T-helper 17 cell (primary cell): ENCODE results near the gene FIBCD1. TPM values are rescaled to one million over a fixed set of nuclear protein-coding genes. Genes with fewer than 3 reads are reported as not detected.

Experiments used
- ATAC-seq: fragments of 150-1000 bp; cut with Tn5 transposase; 2 replicates; pipeline ENCODE4 v1.10.0; 2021; ENCODE audit warnings: mild to moderate bottlenecking, moderate library complexity
- DNase-seq, 3 donors: peaks; one replicate each; pipeline versions ENCODE4 v3.0.0 to v3.0.0-alpha.2; 2020 to 2021
- H3K9me3 ChIP-seq: one replicate; pipeline ENCODE4 v1.7.0; 2013; ENCODE audit warnings: low read length, mild to moderate bottlenecking; ENCODE audit not compliant: control insufficient read depth, poor library complexity, severe bottlenecking
- H3K27ac Mint-ChIP-seq: one replicate; pipeline ENCODE4 v1.8.0; 2022; ENCODE audit warnings: mild to moderate bottlenecking, moderate library complexity, mixed read lengths
- H3K27me3 Mint-ChIP-seq: one replicate; pipeline ENCODE4 v1.8.0; 2022; ENCODE audit warnings: mixed read lengths
- H3K36me3 Mint-ChIP-seq: one replicate; pipeline ENCODE4 v1.8.0; 2022; ENCODE audit warnings: low read depth, mixed read lengths
- H3K4me1 Mint-ChIP-seq: one replicate; pipeline ENCODE4 v1.8.0; 2022; ENCODE audit warnings: mild to moderate bottlenecking, mixed read lengths
- H3K4me3 Mint-ChIP-seq: one replicate; pipeline ENCODE4 v1.8.0; 2022; ENCODE audit warnings: mild to moderate bottlenecking, moderate library complexity, mixed read lengths
- total RNA-seq, 4 donors: library from RNA in 2 of 4; stranded (reverse) in 2 of 4; gene quantifications; one replicate each; pipeline ENCODE4 v1.2.3 and lab custom pipeline; 2022 to 2026

Gene FIBCD1, protein sequence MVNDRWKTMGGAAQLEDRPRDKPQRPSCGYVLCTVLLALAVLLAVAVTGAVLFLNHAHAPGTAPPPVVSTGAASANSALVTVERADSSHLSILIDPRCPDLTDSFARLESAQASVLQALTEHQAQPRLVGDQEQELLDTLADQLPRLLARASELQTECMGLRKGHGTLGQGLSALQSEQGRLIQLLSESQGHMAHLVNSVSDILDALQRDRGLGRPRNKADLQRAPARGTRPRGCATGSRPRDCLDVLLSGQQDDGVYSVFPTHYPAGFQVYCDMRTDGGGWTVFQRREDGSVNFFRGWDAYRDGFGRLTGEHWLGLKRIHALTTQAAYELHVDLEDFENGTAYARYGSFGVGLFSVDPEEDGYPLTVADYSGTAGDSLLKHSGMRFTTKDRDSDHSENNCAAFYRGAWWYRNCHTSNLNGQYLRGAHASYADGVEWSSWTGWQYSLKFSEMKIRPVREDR
- total RNA-seq (not detected), total RNA-seq (lab: John Stamatoyannopoulos, UW) (0 reads per million in 2 donors)

DNA sequence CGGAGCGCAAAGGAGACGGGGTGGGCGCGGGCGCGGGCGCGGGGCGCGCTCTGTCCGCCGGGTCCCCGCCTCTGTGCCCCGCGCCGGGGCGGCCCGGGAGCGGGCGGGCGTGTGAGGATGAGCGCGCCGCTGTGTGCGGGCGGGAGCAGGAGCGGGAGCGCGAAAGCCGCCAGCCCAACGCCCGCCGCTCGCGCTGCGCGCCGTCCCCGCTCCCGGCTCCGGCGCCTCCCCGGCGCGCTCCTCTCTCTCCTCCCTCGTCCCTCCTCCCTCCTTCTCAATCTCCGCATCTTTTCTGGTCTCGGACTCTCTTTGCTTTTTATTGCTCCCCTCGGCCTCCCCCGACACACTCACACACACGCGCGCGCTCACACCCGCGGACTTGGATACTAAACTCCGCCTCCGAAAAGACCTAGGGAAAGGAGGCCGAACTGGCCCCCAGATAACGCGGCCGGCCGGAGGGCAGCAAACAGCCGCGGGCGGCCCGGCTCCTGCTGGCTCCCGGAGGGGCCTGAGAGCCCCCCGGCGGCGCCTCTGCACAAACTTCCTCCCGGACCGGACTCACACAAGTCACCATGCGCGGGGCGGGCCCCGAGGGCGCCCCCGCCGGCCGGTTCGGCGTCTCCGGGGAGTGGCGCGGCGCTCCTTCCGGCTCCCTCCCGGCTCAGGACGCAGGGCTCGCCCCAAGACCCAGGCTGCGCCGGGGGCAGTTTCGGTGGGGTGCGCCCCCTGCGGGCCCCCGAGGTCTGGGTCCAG, at the start of gene FIBCD1:
TSS of gene FIBCD1 (minus strand) at position 596 of the 753 bp plus-strand sequence. CDS start 640 bp downstream, outside the sequence.
- DNase-seq (no peak), ATAC-seq (no peak)
- H3K27me3 Mint-ChIP-seq = peaks cover 71% of the 10 kb centered on the region
- H3K9me3 ChIP-seq = no peaks in the 10 kb centered on the region
- peaks cover 13% of the 10 kb centered on the region for H3K4me1 Mint-ChIP-seq
- peaks cover 3% of the 10 kb centered on the region for H3K36me3 Mint-ChIP-seq
- peak within 1 kb of the TSS; percentile 77 for H3K4me3 Mint-ChIP-seq
- no peak within 1 kb of the TSS for H3K27ac Mint-ChIP-seq

DNA sequence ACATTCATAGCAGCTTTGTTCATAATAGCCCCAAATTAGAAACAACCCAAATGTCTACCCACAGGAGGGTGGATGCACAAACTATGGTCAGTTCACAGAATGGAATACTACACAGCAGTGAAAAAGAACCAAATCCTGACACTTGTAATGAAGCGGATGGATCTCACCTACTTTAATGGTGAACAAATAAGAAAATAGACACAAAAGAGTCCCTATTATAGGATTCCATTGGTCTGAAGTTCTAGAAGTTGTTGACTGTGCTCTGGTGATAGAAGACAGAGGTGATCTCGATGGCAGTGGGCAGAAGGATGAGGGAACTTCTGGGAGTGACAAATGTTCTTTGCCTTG, 49.3 kb upstream of the FIBCD1 start:
- no peaks in the 10 kb centered on the region for H3K36me3 Mint-ChIP-seq
- H3K27me3 Mint-ChIP-seq = peaks cover 20% of the 10 kb centered on the region
- no peak for DNase-seq
- peaks cover 3% of the 10 kb centered on the region for H3K4me1 Mint-ChIP-seq
- H3K9me3 ChIP-seq = no peaks in the 10 kb centered on the region
- no peak overlapping the region for H3K27ac Mint-ChIP-seq
- H3K4me3 Mint-ChIP-seq = no peak overlapping the region
- no peak for ATAC-seq

DNA sequence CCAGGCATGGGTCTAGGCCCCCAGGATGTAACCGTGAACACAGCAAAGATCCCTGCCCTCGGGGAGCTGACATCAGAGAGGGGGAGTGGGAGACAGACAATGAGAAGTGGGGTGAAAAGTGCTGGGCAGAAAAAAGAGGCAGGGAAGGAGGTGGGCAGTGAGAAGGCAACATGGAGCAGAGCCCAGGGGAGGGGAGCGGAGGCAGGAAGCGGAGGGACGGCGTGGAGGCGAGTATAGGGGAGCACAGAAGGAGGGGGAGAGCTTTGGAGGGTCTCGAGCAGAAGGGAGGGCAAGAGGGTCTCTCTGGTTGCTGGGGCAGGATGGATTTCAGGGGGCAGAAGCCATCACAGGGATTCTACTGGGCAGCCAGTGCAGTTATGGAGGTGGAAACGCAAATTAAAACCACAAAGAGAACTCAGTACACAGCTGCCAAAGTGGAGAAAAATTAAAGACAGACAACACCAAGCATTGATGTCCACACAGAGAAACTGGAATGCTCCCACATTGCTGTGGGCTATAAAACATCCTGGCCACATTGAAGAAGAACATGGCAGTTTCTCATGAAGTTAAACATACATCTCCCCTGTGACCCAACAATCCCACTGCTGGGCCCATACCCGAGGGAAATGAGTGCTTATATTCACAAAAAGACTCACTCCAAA, 48.8 kb upstream of the FIBCD1 start:
- no peak overlapping the region for H3K27ac Mint-ChIP-seq
- H3K9me3 ChIP-seq = no peaks in the 10 kb centered on the region
- ATAC-seq = no peak
- no peak overlapping the region for H3K4me3 Mint-ChIP-seq
- no peak for DNase-seq
- H3K4me1 Mint-ChIP-seq = peaks cover 3% of the 10 kb centered on the region
- H3K36me3 Mint-ChIP-seq = no peaks in the 10 kb centered on the region
- peaks cover 25% of the 10 kb centered on the region for H3K27me3 Mint-ChIP-seq

DNA sequence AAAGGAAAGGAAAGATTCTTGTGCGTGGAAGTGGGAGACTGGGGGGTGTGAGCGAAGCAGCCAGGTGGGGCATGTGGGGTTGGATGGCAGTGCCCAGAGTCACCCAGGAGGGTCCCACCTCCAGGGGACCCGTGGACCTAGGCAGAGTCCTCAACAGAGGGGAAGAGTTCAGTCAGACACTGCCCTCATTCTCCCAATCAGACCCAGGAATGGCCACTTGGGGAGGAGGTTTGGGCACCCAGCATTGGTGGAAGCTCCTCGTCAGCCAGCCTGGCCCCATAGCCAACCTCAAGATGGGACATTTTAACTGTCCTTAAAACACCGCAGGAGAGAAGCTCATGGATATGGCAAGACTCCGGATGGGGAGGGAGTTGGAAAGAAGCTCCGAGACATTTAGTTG, 48.0 kb upstream of the FIBCD1 start:
- Mint-ChIP-seq H3K4me3 (no peak overlapping the region), H3K4me1 (peaks cover 3% of the 10 kb centered on the region)
- ATAC-seq = no peak

DNA sequence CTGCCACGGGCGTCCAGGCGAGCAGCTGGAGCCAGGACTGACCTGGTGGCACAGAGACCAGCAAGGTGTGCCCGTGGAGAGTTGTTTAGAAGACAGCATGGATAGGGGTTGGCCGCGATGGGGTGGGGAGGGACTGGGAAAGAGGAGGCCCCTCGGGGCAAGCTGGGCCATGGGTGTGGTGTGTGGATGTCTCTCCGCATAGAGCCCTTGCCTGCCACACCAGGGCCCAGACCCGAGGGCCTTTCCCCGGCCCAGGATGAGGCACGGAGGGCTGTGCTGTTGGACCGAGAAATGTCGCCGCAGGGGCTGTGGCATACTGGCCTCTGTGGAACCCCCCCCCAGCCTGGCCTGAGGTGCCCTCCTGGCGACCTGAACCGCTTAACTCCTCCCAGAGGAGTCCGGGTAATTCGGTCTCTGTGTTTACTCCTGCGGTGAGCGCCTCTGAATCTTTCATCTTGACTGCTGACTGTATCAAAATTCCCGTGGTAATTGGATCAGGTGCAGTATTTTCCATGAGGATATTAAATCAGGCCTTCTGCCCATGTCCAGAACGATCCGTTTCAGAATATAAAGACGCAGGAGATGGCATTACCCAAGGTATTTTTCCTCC, 47.4 kb upstream of the FIBCD1 start:
- peaks cover 3% of the 10 kb centered on the region for H3K4me1 Mint-ChIP-seq
- ATAC-seq (no peak), DNase-seq (no peak)
- no peak overlapping the region for H3K4me3 Mint-ChIP-seq
- peaks cover 26% of the 10 kb centered on the region for H3K27me3 Mint-ChIP-seq
- no peaks in the 10 kb centered on the region for H3K9me3 ChIP-seq
- H3K27ac Mint-ChIP-seq = no peak overlapping the region
- H3K36me3 Mint-ChIP-seq = no peaks in the 10 kb centered on the region

More for the DNA sequence above, 48.0 kb upstream of the FIBCD1 start:
- no peak for DNase-seq
- H3K9me3 ChIP-seq = no peaks in the 10 kb centered on the region
- Mint-ChIP-seq H3K27me3 (peaks cover 26% of the 10 kb centered on the region), H3K36me3 (no peaks in the 10 kb centered on the region), H3K27ac (no peak overlapping the region)

DNA sequence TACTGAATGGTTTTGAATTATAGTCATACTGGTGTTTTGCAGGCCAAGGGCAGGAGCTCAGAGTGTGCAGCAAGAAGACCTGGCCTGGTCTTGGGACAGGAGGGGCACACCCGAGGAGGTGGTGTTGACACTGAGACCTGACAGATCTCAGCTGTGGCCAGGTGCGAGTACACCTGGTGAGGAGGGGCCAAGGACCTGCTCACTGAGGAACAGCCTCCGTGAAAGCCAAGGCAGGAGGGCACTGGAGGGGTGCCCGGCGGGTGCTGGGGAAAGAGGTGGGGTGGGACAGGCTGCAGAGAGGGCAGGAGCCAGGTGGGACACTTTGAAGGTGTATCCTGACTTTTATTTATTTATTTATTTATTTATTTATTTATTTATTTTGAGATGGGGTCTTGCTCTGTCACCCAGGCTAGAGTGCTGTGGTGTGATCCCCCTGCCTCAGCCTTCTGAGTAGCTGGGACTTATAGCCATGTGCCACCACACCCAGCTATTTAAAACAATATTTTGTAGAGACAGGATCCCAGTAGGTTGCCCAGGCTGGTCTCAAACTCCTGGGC, 46.6 kb upstream of the FIBCD1 start:
- H3K27ac Mint-ChIP-seq = no peak overlapping the region
- no peak overlapping the region for H3K4me3 Mint-ChIP-seq
- no peaks in the 10 kb centered on the region for H3K36me3 Mint-ChIP-seq
- no peaks in the 10 kb centered on the region for H3K9me3 ChIP-seq
- peaks cover 2% of the 10 kb centered on the region for H3K4me1 Mint-ChIP-seq
- peaks cover 26% of the 10 kb centered on the region for H3K27me3 Mint-ChIP-seq
- DNase-seq (no peak), ATAC-seq (no peak)

DNA sequence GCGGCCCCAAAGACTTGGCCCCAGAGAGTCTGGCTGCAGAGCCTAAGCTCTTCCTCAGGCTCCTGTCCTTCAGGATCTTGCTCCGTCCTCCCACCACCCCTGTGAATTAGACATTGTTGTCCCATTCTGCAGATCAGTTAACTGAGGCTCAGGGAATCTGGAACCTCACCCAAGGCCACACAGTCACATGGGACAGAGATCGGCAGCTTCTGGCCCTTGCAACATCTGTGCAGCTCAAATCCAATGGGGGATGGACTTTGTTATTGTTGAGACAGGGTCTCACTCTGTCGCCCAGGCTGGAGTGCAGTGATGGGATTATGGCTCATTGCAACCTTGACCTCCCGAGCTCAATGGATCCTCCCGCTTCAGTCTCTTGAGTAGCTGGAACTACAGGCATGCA, 46.0 kb upstream of the FIBCD1 start:
- peaks cover 2% of the 10 kb centered on the region for H3K4me1 Mint-ChIP-seq
- DNase-seq = no peak
- no peak overlapping the region for H3K27ac Mint-ChIP-seq
- H3K9me3 ChIP-seq = no peaks in the 10 kb centered on the region
- H3K36me3 Mint-ChIP-seq = no peaks in the 10 kb centered on the region
- H3K4me3 Mint-ChIP-seq = no peak overlapping the region
- no peak for ATAC-seq
- peaks cover 28% of the 10 kb centered on the region for H3K27me3 Mint-ChIP-seq

DNA sequence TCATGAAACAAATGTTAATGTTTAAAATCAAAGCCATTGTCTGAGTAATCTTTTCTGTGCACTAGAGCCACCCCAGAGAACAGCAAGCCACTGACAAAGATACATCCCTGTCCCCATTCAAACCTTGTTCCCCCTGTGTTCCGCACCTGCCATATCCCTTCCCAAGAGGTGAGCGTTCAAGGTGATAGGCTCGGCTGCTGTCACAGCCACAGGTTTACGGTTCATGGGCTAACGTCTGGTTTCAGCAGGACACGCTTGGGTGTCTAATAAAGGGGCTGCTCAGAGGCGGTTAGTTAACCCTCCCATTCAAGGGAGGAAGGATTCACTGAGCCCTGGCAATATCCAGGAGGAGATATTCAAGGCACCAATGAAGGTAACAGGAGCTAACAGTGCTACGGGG, 45.5 kb upstream of the FIBCD1 start:
- no peak overlapping the region for H3K4me3 Mint-ChIP-seq
- H3K36me3 Mint-ChIP-seq = no peaks in the 10 kb centered on the region
- H3K27ac Mint-ChIP-seq = no peak overlapping the region
- peaks cover 33% of the 10 kb centered on the region for H3K27me3 Mint-ChIP-seq
- DNase-seq (no peak), ATAC-seq (no peak)
- H3K9me3 ChIP-seq = no peaks in the 10 kb centered on the region
- H3K4me1 Mint-ChIP-seq = peaks cover 2% of the 10 kb centered on the region

DNA sequence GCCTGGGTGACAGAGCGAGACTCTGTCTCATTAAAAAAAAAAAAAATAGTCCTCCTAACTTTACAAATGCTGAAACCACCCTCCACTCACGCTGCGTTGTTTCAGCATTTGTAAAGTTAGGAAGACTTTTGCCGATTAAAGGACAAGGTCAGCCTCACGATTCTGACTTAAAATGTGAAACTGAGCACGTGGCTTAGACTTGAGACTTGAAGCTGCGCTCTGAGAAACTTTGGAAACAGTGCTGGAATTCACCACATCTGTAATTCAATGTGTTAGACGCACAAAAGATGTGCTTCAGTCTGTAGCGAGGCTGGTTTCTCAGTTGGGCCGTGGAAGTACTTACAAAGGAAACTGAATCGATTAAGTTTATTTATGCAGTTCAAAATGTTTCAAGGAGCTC, 44.9 kb upstream of the FIBCD1 start:
- H3K4me1 Mint-ChIP-seq = peaks cover 2% of the 10 kb centered on the region
- peaks cover 37% of the 10 kb centered on the region for H3K27me3 Mint-ChIP-seq
- no peaks in the 10 kb centered on the region for H3K36me3 Mint-ChIP-seq
- H3K9me3 ChIP-seq = no peaks in the 10 kb centered on the region
- DNase-seq (no peak), ATAC-seq (no peak)
- no peak overlapping the region for H3K27ac Mint-ChIP-seq
- H3K4me3 Mint-ChIP-seq = no peak overlapping the region

DNA sequence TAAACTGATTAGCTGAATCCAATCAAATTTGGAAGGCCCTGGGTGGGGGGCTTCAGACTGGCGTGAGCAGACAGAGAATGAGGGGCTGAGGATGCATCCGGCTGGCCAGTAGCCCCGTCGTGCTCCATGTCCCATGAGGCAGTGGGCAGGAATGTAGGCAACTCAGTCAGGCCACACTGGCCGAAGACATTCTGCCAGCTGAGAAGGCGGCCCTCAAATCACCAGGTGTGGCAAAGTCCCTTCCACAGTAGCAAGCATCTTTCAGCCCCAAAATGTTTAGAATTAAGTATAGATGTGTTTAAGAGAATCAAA, 44.3 kb upstream of the FIBCD1 start:
- Mint-ChIP-seq H3K4me3 (no peak overlapping the region), H3K27ac (no peak overlapping the region), H3K27me3 (peaks cover 37% of the 10 kb centered on the region), H3K36me3 (no peaks in the 10 kb centered on the region), H3K4me1 (peaks cover 2% of the 10 kb centered on the region)
- DNase-seq (no peak), ATAC-seq (no peak)
- no peaks in the 10 kb centered on the region for H3K9me3 ChIP-seq

DNA sequence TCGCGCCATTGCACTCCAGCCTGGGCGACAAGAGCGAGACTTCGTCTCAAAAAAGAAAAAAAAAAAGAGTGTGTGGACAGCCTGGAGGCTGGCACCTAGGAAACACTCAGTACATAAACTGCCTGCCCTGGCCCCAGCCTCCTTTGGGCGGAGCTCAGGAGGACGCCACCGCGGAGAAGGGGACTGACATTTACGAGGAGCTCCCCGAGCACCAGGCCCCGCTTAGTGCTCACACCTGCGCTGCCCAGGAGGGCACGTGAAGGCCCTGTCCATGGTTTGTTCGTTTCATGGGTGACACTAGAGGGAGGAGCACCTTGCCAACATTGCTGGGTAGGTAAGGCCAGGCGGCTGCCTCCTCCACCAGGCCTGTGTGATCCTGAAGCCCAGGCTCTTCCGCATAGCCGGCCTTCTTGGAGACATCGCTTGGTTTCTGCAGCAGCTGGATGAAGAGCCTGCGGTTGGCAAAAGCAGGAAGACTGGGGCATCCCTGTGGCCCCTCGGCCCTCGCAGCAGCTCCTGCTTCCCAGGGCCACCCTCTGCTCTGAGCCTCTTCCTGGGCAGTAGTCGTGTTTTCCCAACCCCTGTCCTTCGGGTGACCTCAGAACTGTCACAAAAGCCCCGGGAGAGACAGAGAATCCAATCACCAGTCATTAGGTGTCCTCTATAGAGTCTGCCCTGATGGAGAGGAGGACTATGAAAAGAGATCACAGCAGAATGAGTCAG, 43.8 kb upstream of the FIBCD1 start:
- DNase-seq (no peak), ATAC-seq (no peak)
- H3K9me3 ChIP-seq = no peaks in the 10 kb centered on the region
- Mint-ChIP-seq H3K4me1 (peaks cover 2% of the 10 kb centered on the region), H3K4me3 (no peak overlapping the region), H3K36me3 (no peaks in the 10 kb centered on the region), H3K27ac (no peak overlapping the region), H3K27me3 (peaks cover 37% of the 10 kb centered on the region)

DNA sequence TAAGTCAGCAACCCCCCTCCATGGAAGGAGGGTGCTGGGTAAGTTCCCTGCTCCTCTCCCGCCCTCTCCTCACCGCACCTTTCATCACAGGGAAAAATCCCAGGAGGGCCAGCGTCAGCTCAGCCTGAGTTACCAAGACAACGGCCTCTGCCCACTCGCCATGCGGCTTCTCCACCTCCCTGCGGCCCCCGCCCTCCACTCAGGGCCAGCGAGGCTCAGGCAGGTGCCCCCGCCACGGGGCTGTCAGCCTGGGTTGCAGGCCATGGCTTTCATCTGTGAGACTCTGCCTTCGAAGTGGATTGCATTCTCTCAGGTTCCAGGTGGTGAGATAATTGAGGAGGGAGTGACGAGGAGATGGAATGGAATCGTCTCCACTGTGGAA, 42.7 kb upstream of the FIBCD1 start:
- Mint-ChIP-seq H3K27me3 (peaks cover 40% of the 10 kb centered on the region), H3K36me3 (peaks cover 3% of the 10 kb centered on the region), H3K27ac (no peak overlapping the region), H3K4me3 (no peak overlapping the region), H3K4me1 (peaks cover 2% of the 10 kb centered on the region)
- ATAC-seq (no peak), DNase-seq (no peak)
- H3K9me3 ChIP-seq = no peaks in the 10 kb centered on the region
